HG03060 (cell line): Measurements from ENCODE around the gene CSRNP3.

Experiments
- ATAC-seq: cut with Tn5 transposase; IDR thresholded peaks from one replicate; pipeline ENCODE4 v1.9.1; 2021; ENCODE audit warnings: low read depth, moderate number of reproducible peaks; ENCODE audit not compliant: unreplicated experiment

CSRNP3 gene

GRCh38 chr2:165725421-165725820, 255.9 kb downstream of the CSRNP3 start:
- ATAC-seq: no peak
